LNCaP clone FGC (cell line): ENCODE measurements around the gene UBE2Q2.

Experiments
- DNase-seq: peaks from one replicate; pipeline ENCODE4 v3.0.0-alpha.2; 2011; ENCODE audit warnings: low read depth
- H3K4me3 ChIP-seq: 2 replicates; pipeline ENCODE4 v1.5.1; 2011; ENCODE audit warnings: mild to moderate bottlenecking, low read depth, low read length, control low read depth
- TF ChIP-seq, protein P1 (sequence below): IDR thresholded peaks from 2 replicates; pipeline ENCODE4 v1.5.1; 2012; ENCODE audit warnings: mild to moderate bottlenecking; ENCODE audit not compliant: control insufficient read depth, insufficient read depth; ENCODE audit errors: extremely low read depth

The UBE2Q2 gene

DNA sequence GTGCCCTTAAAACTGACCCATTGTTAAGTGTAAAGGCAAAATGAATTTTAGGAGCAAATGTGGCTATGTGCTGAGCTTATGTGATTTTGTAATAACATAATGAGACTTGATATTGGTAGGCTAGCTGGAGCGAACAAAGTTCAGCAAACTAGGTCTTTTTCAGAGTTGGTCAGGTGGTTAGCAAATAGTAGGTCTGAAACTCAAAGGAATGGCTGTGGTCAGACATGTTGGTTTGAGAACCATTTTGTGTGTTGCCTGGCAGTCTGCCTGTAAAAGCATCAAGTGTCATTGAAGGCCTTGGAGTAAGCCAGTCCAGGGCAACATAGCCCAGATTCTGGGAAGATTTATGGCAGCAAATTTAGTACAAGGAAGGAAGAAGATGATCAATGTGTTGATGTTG lies 76.8 kb downstream of the UBE2Q2 start:
- TF ChIP-seq, protein P1, sequence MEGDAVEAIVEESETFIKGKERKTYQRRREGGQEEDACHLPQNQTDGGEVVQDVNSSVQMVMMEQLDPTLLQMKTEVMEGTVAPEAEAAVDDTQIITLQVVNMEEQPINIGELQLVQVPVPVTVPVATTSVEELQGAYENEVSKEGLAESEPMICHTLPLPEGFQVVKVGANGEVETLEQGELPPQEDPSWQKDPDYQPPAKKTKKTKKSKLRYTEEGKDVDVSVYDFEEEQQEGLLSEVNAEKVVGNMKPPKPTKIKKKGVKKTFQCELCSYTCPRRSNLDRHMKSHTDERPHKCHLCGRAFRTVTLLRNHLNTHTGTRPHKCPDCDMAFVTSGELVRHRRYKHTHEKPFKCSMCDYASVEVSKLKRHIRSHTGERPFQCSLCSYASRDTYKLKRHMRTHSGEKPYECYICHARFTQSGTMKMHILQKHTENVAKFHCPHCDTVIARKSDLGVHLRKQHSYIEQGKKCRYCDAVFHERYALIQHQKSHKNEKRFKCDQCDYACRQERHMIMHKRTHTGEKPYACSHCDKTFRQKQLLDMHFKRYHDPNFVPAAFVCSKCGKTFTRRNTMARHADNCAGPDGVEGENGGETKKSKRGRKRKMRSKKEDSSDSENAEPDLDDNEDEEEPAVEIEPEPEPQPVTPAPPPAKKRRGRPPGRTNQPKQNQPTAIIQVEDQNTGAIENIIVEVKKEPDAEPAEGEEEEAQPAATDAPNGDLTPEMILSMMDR, result no peak
- no peak for DNase-seq
- no peak overlapping the region for H3K4me3 ChIP-seq

DNA sequence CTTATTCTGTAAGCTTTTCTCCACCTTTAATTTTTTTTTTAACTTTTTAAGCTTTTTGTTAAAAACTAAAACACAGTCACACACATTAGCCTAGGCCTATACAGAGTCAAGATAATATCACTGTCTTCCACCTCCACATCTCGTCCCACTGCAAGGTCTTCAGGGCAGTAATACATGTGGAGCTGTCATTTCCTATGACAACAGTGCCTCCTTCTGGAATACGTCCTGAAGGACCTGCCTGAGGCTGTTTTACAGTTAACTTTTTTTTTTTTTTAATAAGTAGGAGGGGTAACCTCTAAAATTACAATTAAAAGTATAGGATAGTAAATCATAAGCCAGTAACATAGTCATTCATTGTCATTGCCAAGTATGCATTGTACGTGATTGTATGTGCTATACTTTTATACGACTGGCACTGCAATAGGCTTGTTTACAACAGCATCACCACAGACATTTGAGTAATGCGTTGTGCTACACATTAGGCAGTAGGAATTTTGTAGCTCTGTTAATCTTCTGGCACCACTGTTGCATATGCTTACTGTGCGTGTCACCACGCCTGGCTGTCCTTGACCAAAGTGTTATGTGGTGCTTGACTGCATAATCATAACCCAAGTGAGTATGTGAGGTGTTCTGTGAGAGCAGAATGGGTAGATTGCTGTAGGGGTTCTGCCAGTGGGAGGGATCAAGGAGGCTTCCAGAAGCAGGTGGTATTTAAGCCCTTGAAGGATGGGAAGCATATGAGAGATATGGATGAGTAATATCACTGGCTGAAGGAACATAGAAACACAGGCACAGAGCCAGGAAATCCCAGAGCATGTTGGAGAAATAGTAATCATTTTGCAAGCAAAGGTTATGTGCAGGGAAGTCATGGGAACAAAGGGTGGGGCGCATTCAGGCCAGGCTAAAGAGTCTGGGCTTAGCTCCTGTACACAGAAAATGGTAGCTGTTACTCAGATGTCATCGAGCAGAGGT lies 78.8 kb downstream of the UBE2Q2 start:
- H3K4me3 ChIP-seq, result no peak overlapping the region
- DNase-seq, result peak; percentile 58
- TF ChIP-seq, protein P1, result peak; percentile 78

DNA sequence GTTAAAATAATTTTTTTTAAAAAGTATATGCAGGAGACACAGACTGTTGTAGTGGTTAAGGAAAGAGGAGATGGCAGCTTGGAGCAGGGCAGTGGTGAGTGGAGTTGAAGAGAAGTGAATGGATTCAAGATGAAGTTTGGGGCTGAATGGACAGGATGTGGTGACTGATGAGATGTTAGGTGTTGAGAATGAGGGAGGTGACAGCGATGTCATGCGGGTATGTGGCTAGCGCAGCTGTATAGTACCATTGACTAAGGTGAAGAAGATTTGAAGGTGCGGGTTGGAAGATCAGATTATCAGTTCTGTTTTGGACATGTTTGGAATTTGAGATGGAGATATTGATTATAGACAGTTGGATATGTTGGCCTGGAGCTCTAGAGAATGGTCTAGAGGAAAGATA lies 80.5 kb downstream of the UBE2Q2 start:
- no peak for DNase-seq
- TF ChIP-seq, protein P1, result no peak
- no peak overlapping the region for H3K4me3 ChIP-seq

DNA sequence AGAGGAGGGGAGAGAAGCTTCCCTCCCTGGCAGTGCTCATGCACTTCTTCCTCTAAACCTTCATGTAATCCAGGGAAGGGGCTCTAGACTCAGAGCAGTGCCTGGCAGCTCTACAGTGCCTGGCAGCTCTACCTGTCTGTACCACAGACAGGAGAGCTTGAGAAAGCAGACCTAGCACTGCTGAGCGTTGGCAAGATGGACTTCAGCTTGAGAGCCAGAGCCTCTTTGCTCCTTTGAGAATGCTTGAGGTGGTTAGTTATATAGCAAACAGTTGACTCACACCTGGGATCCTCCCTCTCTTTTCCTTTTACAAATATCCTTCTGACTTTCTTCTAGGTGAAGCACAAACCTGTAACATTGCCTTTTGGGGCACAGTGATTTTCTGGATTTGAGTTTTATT lies 81.3 kb downstream of the UBE2Q2 start:
- TF ChIP-seq, protein P1, result no peak
- no peak overlapping the region for H3K4me3 ChIP-seq
- DNase-seq, result no peak

DNA sequence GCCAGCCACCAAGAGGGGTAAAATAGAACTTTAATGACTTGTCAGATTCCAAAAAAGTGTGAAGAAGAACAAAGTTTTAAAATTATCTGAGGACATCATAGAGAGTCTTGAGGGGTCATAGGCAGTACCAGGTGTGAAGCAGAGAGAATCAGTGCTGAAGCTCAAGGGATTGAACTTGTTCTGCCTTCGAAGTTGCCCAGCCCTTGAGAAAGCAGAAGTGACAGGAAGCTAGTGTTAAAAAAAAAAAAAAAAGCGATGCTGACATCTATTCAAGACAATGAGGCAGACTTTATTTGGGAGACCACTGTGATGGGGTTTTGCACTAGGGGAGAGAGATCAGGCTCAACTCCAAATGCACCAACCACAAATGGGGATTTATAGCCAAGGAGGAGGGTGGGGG lies 82.2 kb downstream of the UBE2Q2 start:
- TF ChIP-seq, protein P1, result no peak
- no peak for DNase-seq
- H3K4me3 ChIP-seq, result no peak overlapping the region

DNA sequence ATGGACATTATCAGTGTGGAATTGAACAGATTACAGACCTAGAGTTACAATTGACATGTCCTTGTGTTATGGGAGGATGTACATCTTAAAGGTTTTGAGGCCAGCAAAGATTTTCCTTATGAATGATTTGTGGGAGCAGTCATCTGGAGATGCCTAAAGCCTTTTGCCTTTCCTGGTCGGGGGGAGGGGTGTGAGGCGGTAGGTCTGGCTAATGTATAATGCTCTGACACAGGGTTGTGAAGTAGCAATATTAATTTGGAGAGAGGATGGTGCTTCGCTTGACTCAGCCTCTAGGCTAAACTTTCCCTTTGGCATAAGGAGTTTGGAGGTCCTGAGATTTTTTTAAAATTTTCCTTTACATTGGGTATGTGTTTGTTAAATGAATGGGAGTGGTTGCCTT lies 83.7 kb downstream of the UBE2Q2 start:
- TF ChIP-seq, protein P1, result no peak
- DNase-seq, result no peak
- no peak overlapping the region for H3K4me3 ChIP-seq
